ENCODE data around the gene OPRL1. TPM values are rescaled to one million over a fixed set of nuclear protein-coding genes. Genes with fewer than 3 reads are reported as not detected.
"Not testable (repeated sequence)": the region's sequence is repeated elsewhere in the genome, so short reads cannot be mapped to it uniquely, and the experiment has no call there.

Gene OPRL1
- total RNA-seq, 3 donors from 2014 or later: 0.26 to 0.76 (median 0.39) TPM

DNA sequence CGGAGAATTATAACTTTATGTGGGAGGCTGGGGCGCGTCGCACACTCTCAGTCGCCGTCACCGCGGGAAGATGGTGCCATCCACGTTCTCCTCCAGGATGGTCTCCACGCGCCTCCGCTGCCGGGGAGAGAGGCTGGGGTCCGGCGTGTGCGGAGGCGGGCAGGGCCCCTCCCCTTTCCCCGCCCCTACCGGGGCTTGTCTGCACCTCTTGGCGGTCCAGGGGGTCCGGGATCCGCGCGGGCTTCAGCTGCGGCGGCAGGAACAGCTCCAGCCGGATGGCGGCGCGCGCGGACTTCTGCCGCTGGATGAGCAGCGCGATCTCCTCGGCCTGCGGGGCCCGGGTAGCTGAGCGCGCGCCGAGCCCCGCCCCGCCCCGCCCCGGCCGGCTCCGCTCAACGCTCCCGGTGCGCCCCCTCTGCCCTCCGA, 3.5 kb downstream of the OPRL1 start:
- ATAC-seq: peak; percentile 59
- DNase-seq: peak; percentile 76 to 84 (median 77)
- peaks cover 18% of the 10 kb centered on the region for H3K4me1 ChIP-seq (ENCODE audit: low read depth)

DNA sequence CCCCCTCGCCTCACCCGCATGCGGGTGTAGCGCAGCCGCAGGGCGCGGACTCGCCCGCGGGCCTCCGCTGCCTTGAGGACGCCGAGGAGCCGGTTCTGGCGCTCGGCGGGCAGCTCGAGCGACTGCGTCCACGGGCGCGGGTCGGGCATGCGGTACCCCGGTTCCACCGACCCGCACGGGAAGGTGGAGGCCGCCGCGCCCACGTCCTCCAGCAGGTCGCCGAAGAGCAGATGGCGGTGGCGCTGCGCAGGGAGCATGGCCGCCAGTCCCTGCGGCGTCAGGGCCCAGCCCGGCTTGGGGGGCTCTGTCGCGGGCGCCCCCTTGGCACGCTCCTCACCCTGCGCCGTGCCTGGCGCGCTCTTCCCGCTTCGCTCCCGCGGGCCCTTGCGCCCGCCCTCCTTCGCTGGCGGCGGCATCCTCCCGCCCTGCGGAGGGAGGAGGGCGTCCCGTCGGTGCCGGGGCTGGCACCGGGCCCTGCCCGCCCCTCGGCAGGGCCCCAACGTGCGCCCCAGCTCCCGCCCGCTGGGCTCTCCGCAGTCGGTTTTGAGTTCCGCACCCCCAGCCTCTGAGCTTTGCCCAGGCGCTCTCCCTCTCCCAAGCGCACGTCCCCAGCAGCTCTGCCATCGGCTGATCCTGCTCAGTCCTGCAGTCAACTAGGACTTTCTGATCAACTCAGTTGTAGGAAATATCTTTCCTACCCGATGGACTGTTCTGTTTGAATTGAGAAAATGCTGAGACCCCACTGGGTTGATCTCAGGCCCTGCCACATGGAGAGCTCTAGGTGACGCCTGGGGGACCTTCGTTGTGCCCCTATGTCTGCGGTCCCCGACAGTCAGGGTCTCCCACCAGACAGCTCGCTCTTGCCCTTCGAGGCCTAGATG, 4.2 kb downstream of the OPRL1 start, which contains the start of gene LKAAEAR1:
Gene LKAAEAR1 (minus strand): TSS at position 595 of the 881 bp plus-strand sequence. CDS start 179 bp downstream, at position 416.
- H3K36me3 ChIP-seq (ENCODE audit: low read depth): no peaks in the 10 kb centered on the region
- intact Hi-C loops (cut with DNase I, micrococcal nuclease): no loop called here
- H3K4me3 ChIP-seq: no peak within 1 kb of the TSS
- peaks cover 14% of the 10 kb centered on the region for H3K4me1 ChIP-seq (ENCODE audit: low read depth)
- DNase-seq (no peak), ATAC-seq (no peak)
- no peaks in the 10 kb centered on the region for H3K9me3 ChIP-seq
- no peak for TF ChIP-seq CTCF (IDR thresholded peaks at IDR 0.05)

More for the DNA sequence above, 3.5 kb downstream of the OPRL1 start:
- H3K36me3 ChIP-seq (ENCODE audit: low read depth): no peaks in the 10 kb centered on the region
- H3K9me3 ChIP-seq: no peaks in the 10 kb centered on the region
- no peak overlapping the region for H3K4me3 ChIP-seq
- intact Hi-C loops (cut with DNase I, micrococcal nuclease): no loop called here
- peak; percentile 49 for TF ChIP-seq CTCF (IDR thresholded peaks at IDR 0.05)

GRCh38 chr20:64084685-64085152, 4.8 kb downstream of the OPRL1 start:
- peaks cover 10% of the 10 kb centered on the region for H3K4me1 ChIP-seq (ENCODE audit: low read depth)
- H3K4me3 ChIP-seq: no peak overlapping the region
- TF ChIP-seq CTCF (IDR thresholded peaks at IDR 0.05): no peak
- ATAC-seq: no peak
- H3K9me3 ChIP-seq: no peaks in the 10 kb centered on the region
- intact Hi-C loops (cut with DNase I, micrococcal nuclease): no loop called here
- H3K36me3 ChIP-seq (ENCODE audit: low read depth): no peaks in the 10 kb centered on the region
- no peak for DNase-seq

GRCh38 chr20:64086801-64087200, 6.9 kb downstream of the OPRL1 start:
- Histone ChIP-seq H3K4me1 (ENCODE audit: low read depth) (peaks cover 7% of the 10 kb centered on the region), H3K36me3 (ENCODE audit: low read depth) (no peaks in the 10 kb centered on the region), H3K4me3 (no peak overlapping the region), H3K9me3 (no peaks in the 10 kb centered on the region)
- no peak for ATAC-seq
- intact Hi-C loops (cut with DNase I, micrococcal nuclease): no loop called here
- no peak for DNase-seq
- TF ChIP-seq CTCF (IDR thresholded peaks at IDR 0.05): no peak

GRCh38 chr20:64087226-64087825, 7.4 kb downstream of the OPRL1 start:
- H3K4me1 ChIP-seq (ENCODE audit: low read depth); intact Hi-C loops (cut with DNase I, micrococcal nuclease); H3K36me3 ChIP-seq (ENCODE audit: low read depth); DNase-seq; H3K4me3 ChIP-seq; ATAC-seq; H3K9me3 ChIP-seq: not testable (repeated sequence)

DNA sequence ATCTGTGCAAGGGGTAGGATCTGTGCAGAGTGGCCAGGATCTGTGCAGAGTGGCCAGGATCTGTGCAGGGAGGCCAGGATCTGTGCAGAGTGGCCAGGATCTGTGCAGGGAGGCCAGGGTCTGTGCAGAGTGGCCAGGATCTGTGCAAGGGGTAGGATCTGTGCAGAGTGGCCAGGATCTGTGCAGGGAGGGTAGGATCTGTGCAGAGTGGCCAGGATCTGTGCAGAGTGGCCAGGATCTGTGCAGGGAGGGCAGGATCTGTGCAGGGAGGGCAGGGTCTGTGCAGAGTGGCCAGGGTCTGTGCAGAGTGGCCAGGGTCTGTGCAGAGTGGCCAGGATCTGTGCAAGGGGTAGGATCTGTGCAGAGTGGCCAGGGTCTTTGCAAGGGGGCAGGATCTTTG, 8.7 kb downstream of the OPRL1 start:
- H3K4me3 ChIP-seq; H3K9me3 ChIP-seq; intact Hi-C loops (cut with DNase I, micrococcal nuclease); H3K4me1 ChIP-seq (ENCODE audit: low read depth); H3K36me3 ChIP-seq (ENCODE audit: low read depth); ATAC-seq; DNase-seq: not testable (repeated sequence)

All from mucosa of descending colon (tissue), 3 donors.